HT-29 (cell line): ENCODE data around the gene NOS1. TPM values are rescaled to one million over a fixed set of nuclear protein-coding genes. Genes with fewer than 3 reads are reported as not detected.

ENCODE experiments used
- DNase-seq: peaks from one replicate; pipeline ENCODE4 v3.0.0-alpha.2; 2015; ENCODE audit warnings: low spot score
- total RNA-seq: library from RNA; depleted of rRNA; stranded (reverse); fragments of >200 nt; shearing (Covaris generic); gene quantifications from 2 replicates; pipeline ENCODE4 v1.2.3, GENCODE V29; 2014; rRNA removed

Gene NOS1
- total RNA-seq, 1 experiment from 2014 or later = not detected

GRCh38 chr12:117178301-117178700 is 183.1 kb downstream of the NOS1 start:
- no peak for DNase-seq

GRCh38 chr12:117172168-117172567 is 189.3 kb downstream of the NOS1 start:
- DNase-seq = no peak

GRCh38 chr12:117171499-117172162 is 189.8 kb downstream of the NOS1 start:
- DNase-seq = no peak

- DNase-seq = no peak
Observed at GRCh38 chr12:117169548-117169947, 191.9 kb downstream of the NOS1 start.

- DNase-seq = no peak
Observed at GRCh38 chr12:117168976-117169375, 192.4 kb downstream of the NOS1 start.

GRCh38 chr12:117167769-117168168 is 193.7 kb downstream of the NOS1 start:
- no peak for DNase-seq

- DNase-seq = no peak
Observed at GRCh38 chr12:117166107-117166506, 195.3 kb downstream of the NOS1 start.

GRCh38 chr12:117165342-117165741 is 196.1 kb downstream of the NOS1 start:
- no peak for DNase-seq

- no peak for DNase-seq
Observed at GRCh38 chr12:117162633-117163032, 198.8 kb downstream of the NOS1 start.

GRCh38 chr12:117162167-117162539 is 199.3 kb downstream of the NOS1 start:
- DNase-seq = no peak

GRCh38 chr12:117161460-117162166 is 199.8 kb downstream of the NOS1 start:
- no peak for DNase-seq

- no peak for DNase-seq
Observed at GRCh38 chr12:117159674-117160073, 201.8 kb downstream of the NOS1 start.

- DNase-seq = no peak
Observed at GRCh38 chr12:117158911-117159553, 202.4 kb downstream of the NOS1 start.

Other genes starting within 250 kb of the NOS1 start
- gene FBXO21, start 171.2 kb downstream of the NOS1 start, total RNA-seq = 123 and 131 TPM in 2 replicates